Transverse colon (tissue), 3 donors: ENCODE data around the gene PRSS50.

ENCODE experiments used
- CTCF ChIP-seq, 5 experiments: fragments of 200-600 bp in 3 of 5; fragments of 450-650 bp in 2 of 5; sonication (generic) in 3 of 5; IDR thresholded peaks; 1 replicate in 2 of 5; 2 replicates in 3 of 5; pipeline ENCODE4 v1.5.1; 2016 to 2017; ENCODE audit warnings: antibody characterized with exemption in 5 of 5, inconsistent platforms in 3 of 5, mild to moderate bottlenecking in 2 of 5, moderate library complexity in 1 of 5
- EP300 ChIP-seq: sonication (generic); formaldehyde crosslinking; IDR thresholded peaks from one replicate; pipeline ENCODE4 v1.6.1; 2017; ENCODE audit warnings: antibody characterized with exemption, low read depth

GRCh38 chr3:46729038-46729437 lies 11.4 kb upstream of the PRSS50 start:
- TF ChIP-seq CTCF (IDR thresholded peaks at IDR 0.05), result no peak
- no peak for TF ChIP-seq EP300
